Measurements from ENCODE around the gene CDK16.

- TF ChIP-seq CTCF (conservative IDR thresholded peaks at IDR 0.05; ENCODE audit: low read length) (no peak), EZH2phosphoT487 (IDR thresholded peaks at IDR 0.05; ENCODE audit: borderline replicate concordance, low read depth, low read length) (no peak)
Measured at GRCh38 chrX:47231167-47231566, 12.7 kb downstream of the CDK16 start.
